Transverse colon (tissue), 4 donors: ENCODE measurements around the gene CKMT2.

Source experiments
- CTCF ChIP-seq, 5 experiments: fragments of 200-600 bp in 3 of 5; fragments of 450-650 bp in 2 of 5; sonication (generic) in 3 of 5; IDR thresholded peaks; 1 replicate in 2 of 5; 2 replicates in 3 of 5; pipeline ENCODE4 v1.5.1; 2016 to 2017; ENCODE audit warnings: antibody characterized with exemption in 5 of 5, inconsistent platforms in 3 of 5, mild to moderate bottlenecking in 2 of 5, moderate library complexity in 1 of 5
- EP300 ChIP-seq: sonication (generic); formaldehyde crosslinking; IDR thresholded peaks from one replicate; pipeline ENCODE4 v1.6.1; 2017; ENCODE audit warnings: antibody characterized with exemption, low read depth
- POLR2AphosphoS5 ChIP-seq, 3 donors: sonication (generic); formaldehyde crosslinking; IDR thresholded peaks; one replicate each; pipeline ENCODE4 v1.6.1; 2016; ENCODE audit warnings: antibody characterized with exemption in 3 of 3

DNA sequence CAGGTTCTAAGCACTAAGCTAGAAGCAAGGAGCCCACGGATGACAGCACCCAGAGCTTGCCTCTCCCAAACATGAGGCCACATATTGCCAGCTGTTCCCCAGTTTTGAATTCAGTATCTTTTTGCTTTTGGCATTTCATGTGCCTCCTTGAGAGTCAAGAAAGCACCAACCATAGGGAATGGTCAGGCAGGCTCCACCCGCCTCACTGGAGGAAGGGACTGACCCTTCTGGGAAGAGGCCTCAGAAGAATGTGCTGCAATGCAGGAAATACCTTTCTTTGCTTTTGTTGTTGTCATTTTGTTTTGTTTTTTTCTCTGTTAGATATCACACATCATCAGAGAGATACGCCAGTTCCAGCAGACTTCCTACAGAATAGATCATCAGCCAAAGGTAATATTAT lies 13.7 kb upstream of the CKMT2 start:
- TF ChIP-seq CTCF (IDR thresholded peaks at IDR 0.05): no peak
- no peak for TF ChIP-seq EP300
- TF ChIP-seq POLR2AphosphoS5 (IDR thresholded peaks at IDR 0.05): no peak
